Glutamatergic neuron (in vitro differentiated cells): Measurements from ENCODE around the gene VPS11. TPM values are rescaled to one million over a fixed set of nuclear protein-coding genes. Genes with fewer than 3 reads are reported as not detected.

ENCODE experiments used
- DNase-seq: peaks from one replicate; pipeline ENCODE4 v3.0.0; 2022
- H3K27ac Mint-ChIP-seq: one replicate; pipeline ENCODE4 v1.8.0; 2020; ENCODE audit warnings: mild to moderate bottlenecking, mixed read lengths, inconsistent platforms; ENCODE audit not compliant: unreplicated experiment
- H3K27me3 Mint-ChIP-seq: one replicate; pipeline ENCODE4 v1.8.0; 2020; ENCODE audit warnings: mild to moderate bottlenecking, moderate library complexity, mixed read lengths, inconsistent platforms; ENCODE audit not compliant: unreplicated experiment
- H3K36me3 Mint-ChIP-seq: one replicate; pipeline ENCODE4 v1.8.0; 2020; ENCODE audit warnings: mild to moderate bottlenecking, mixed read lengths, inconsistent platforms; ENCODE audit not compliant: unreplicated experiment
- H3K4me1 Mint-ChIP-seq: one replicate; pipeline ENCODE4 v1.8.0; 2020; ENCODE audit warnings: mild to moderate bottlenecking, low read depth, mixed read lengths, inconsistent platforms; ENCODE audit not compliant: unreplicated experiment
- H3K4me3 Mint-ChIP-seq: one replicate; pipeline ENCODE4 v1.8.0; 2020; ENCODE audit warnings: mild to moderate bottlenecking, mixed read lengths, inconsistent platforms; ENCODE audit not compliant: unreplicated experiment
- H3K9me3 Mint-ChIP-seq: one replicate; pipeline ENCODE4 v1.8.0; 2020; ENCODE audit warnings: mild to moderate bottlenecking, moderate library complexity, mixed read lengths, inconsistent platforms; ENCODE audit not compliant: unreplicated experiment
- CTCF ChIP-seq: fragments of 200-600 bp; sonication (generic); IDR thresholded peaks from one replicate; pipeline ENCODE4 v1.5.0; 2021; ENCODE audit not compliant: partially characterized antibody, unreplicated experiment
- long read RNA-seq: library from polyadenylated mRNA; unstranded; transcript quantifications from one replicate; pipeline ENCODE4 v2.0.0, GENCODE V29; 2020; ENCODE audit not compliant: unreplicated experiment
- total RNA-seq: library from RNA; stranded (reverse); fragmentation: NEBNext Ultra II Directional; extraction: Animal tissue kit (Norgen Biotek cat#: 25700); gene quantifications from one replicate; pipeline ENCODE4 v1.2.1, GENCODE V29; 2021; ENCODE audit not compliant: unreplicated experiment

Gene VPS11
- 32.7 TPM for total RNA-seq
- long read RNA-seq, transcript VPS11-208 (16 exons, 3,313 nt): major isoform, 6 of 9 reads
- long read RNA-seq, partial matches to known transcripts: 1 of 9 reads
- long read RNA-seq, other reads (novel, unspliced or antisense): 2 of 9 reads

GRCh38 chr11:119067371-119068222, at the start of gene VPS11:
VPS11 (plus strand) TSS chr11:119067818; CDS start chr11:119067824, 6 bp downstream.
- no peaks in the 10 kb centered on the region for H3K36me3 Mint-ChIP-seq
- H3K9me3 Mint-ChIP-seq: peaks cover 6% of the 10 kb centered on the region
- peak; percentile 98 for DNase-seq
- H3K4me3 Mint-ChIP-seq: peak within 1 kb of the TSS; percentile 97
- peaks cover 3% of the 10 kb centered on the region for H3K4me1 Mint-ChIP-seq
- H3K27ac Mint-ChIP-seq: peak within 1 kb of the TSS; percentile 77
- peaks cover 2% of the 10 kb centered on the region for H3K27me3 Mint-ChIP-seq
- TF ChIP-seq CTCF: no peak

GRCh38 chr11:119018074-119018938, 49.3 kb upstream of the VPS11 start, which contains the start of the genes RPS25 and TRAPPC4:
RPS25 (minus strand) TSS chr11:119018343; CDS start chr11:119018284, 59 bp downstream.
TRAPPC4 (plus strand) TSS chr11:119018766; CDS start chr11:119018796, 30 bp downstream.
- peaks cover 4% of the 10 kb centered on the region for H3K36me3 Mint-ChIP-seq
- H3K4me3 Mint-ChIP-seq: peak within 1 kb of the TSS; percentile 99
- peak; percentile 93 for DNase-seq
- no peak for TF ChIP-seq CTCF
- peaks cover 9% of the 10 kb centered on the region for H3K4me1 Mint-ChIP-seq
- peak within 1 kb of the TSS; percentile 91 for H3K27ac Mint-ChIP-seq
- peaks cover 10% of the 10 kb centered on the region for H3K9me3 Mint-ChIP-seq
- H3K27me3 Mint-ChIP-seq: peaks cover 6% of the 10 kb centered on the region

GRCh38 chr11:119019996-119020395, 47.6 kb upstream of the VPS11 start:
- DNase-seq: no peak
- Mint-ChIP-seq H3K4me1 (peaks cover 9% of the 10 kb centered on the region), H3K36me3 (peaks cover 4% of the 10 kb centered on the region), H3K27ac (peak overlapping the region; percentile 91), H3K27me3 (peaks cover 6% of the 10 kb centered on the region), H3K4me3 (peak overlapping the region; percentile 99), H3K9me3 (peaks cover 10% of the 10 kb centered on the region)
- TF ChIP-seq CTCF: no peak

GRCh38 chr11:119021631-119022030, 46.0 kb upstream of the VPS11 start:
- H3K4me1 Mint-ChIP-seq: peaks cover 9% of the 10 kb centered on the region
- peaks cover 4% of the 10 kb centered on the region for H3K36me3 Mint-ChIP-seq
- no peak for TF ChIP-seq CTCF
- peaks cover 10% of the 10 kb centered on the region for H3K9me3 Mint-ChIP-seq
- no peak overlapping the region for H3K27ac Mint-ChIP-seq
- peak overlapping the region; percentile 49 for H3K4me3 Mint-ChIP-seq
- peaks cover 6% of the 10 kb centered on the region for H3K27me3 Mint-ChIP-seq
- DNase-seq: no peak
